Adipose tissue (tissue), 3 donors: ENCODE results near the gene RCAN3. TPM values are rescaled to one million over a fixed set of nuclear protein-coding genes. Genes with fewer than 3 reads are reported as not detected.

Experiments used
- H3K27ac ChIP-seq: one replicate; pipeline ENCODE4 v1.5.1; 2013; ENCODE audit warnings: low read depth, low read length
- WGBS, 3 donors: extraction: QIAGEN DNeasy Blood & Tissue Kit; methylation state at CpG; one replicate each; pipeline ENCODE4 v1.1.7; 2013; 5-methylcytosine and 5-hydroxymethylcytosine counted together
- polyA plus RNA-seq, 3 donors: library from polyadenylated mRNA; stranded (reverse); fragments of 200-250 nt; gene quantifications; one replicate each; pipeline ENCODE4 v1.2.3, GENCODE V29; 2013
- donor health status: healthy with polysubstance abuse.
- donor health status: Bipolar disorder and iron deficiency.
- donor health status: healthy.

The RCAN3 gene
- polyA plus RNA-seq, 3 donors, result 1.2 to 4.0 (median 1.6) TPM

GRCh38 chr1:24589200-24589599 lies 86.6 kb downstream of the RCAN3 start:
- WGBS, 3 donors, result 64 to 76% (median 70%) methylated on average over 3 of the region's 3 CpGs
- no peak overlapping the region for H3K27ac ChIP-seq

Other genes starting within 250 kb of the RCAN3 start
- 1 to 10 TPM in 1 of 3 donors, under 1 TPM in 2; 0.08 to 2.1 (median 0.18) TPM for gene GRHL3, start 183.5 kb upstream of the RCAN3 start, polyA plus RNA-seq
- 1 to 10 TPM; 3.0 to 6.9 (median 3.3) TPM for gene STPG1, start 89.1 kb upstream of the RCAN3 start, polyA plus RNA-seq
- gene NIPAL3, start 87.0 kb upstream of the RCAN3 start, polyA plus RNA-seq, result 10 to 100 TPM in 1 of 3 donors, 1 to 10 TPM in 2; 5.4 to 10.4 (median 7.6) TPM
- gene NCMAP, start 53.3 kb downstream of the RCAN3 start, polyA plus RNA-seq, result 1 to 10 TPM in 1 of 3 donors, under 1 TPM in 2; 0.11 to 3.2 (median 0.30) TPM
- gene SRRM1, start 140.5 kb downstream of the RCAN3 start, polyA plus RNA-seq, result 10 to 100 TPM; 25.3 to 35.1 (median 28.6) TPM
- gene CLIC4, start 242.6 kb downstream of the RCAN3 start, polyA plus RNA-seq, result 100 to 1,000 TPM in 2 of 3 donors, 10 to 100 TPM in 1; 20.4 to 114 (median 101) TPM